Measurements from ENCODE around the gene G6PC1. TPM values are rescaled to one million over a fixed set of nuclear protein-coding genes. Genes with fewer than 3 reads are reported as not detected.

G6PC1 gene
- total and polyA plus RNA-seq, 2 of the 13 experiments (the other 11 are each of a cell fraction or from before 2014, with no cell fraction given) = 1.7 to 37.9 TPM

- no peak for TF ChIP-seq ZNF510 (CRISPR knock-in tag; IDR thresholded peaks at IDR 0.05; ENCODE audit: low read depth)
- peak; percentile 94 for TF ChIP-seq NFE2 (CRISPR knock-in tag; IDR thresholded peaks at IDR 0.05)
- TF ChIP-seq FOXP4 (CRISPR knock-in tag; IDR thresholded peaks at IDR 0.05) = peak; percentile 56; the same call in 1 of the 2 replicates
- TF ChIP-seq RAD21 (CRISPR knock-in tag; IDR thresholded peaks at IDR 0.05) = peak; percentile 94
- 0 out of 2 replicates have a peak, but pooled peaks have one; percentile 27 for TF ChIP-seq SALL1 (CRISPR knock-in tag; IDR thresholded peaks at IDR 0.05)
- TF ChIP-seq FOXO4 (CRISPR knock-in tag; conservative IDR thresholded peaks at IDR 0.05) = no peak
- TF ChIP-seq ZBTB26 (CRISPR knock-in tag; IDR thresholded peaks at IDR 0.05; ENCODE audit: borderline replicate concordance) = peak; percentile 89
- TF ChIP-seq ZNF281 (CRISPR knock-in tag; IDR thresholded peaks at IDR 0.05; ENCODE audit: borderline replicate concordance) = 0 out of 2 replicates have a peak, but pooled peaks have one; percentile 34
- TF ChIP-seq ZNF709 (CRISPR knock-in tag; IDR thresholded peaks at IDR 0.05) = no peak
- TF ChIP-seq ZKSCAN8 (CRISPR knock-in tag; IDR thresholded peaks at IDR 0.05; ENCODE audit: borderline replicate concordance) = peak; percentile 81; the same call in 1 of the 2 replicates
- peak; percentile 24; the same call in 1 of the 2 replicates for TF ChIP-seq NFYB (CRISPR knock-in tag; IDR thresholded peaks at IDR 0.05)
- no peak; the same call in 1 of the 2 replicates for TF ChIP-seq TFE3 (CRISPR knock-in tag; IDR thresholded peaks at IDR 0.05)
- peak; percentile 60; the same call in 1 of the 2 replicates for TF ChIP-seq HMGXB3 (CRISPR knock-in tag; IDR thresholded peaks at IDR 0.05; ENCODE audit: borderline replicate concordance)
- TF ChIP-seq ZNF331 (CRISPR knock-in tag; IDR thresholded peaks at IDR 0.05) = peak; percentile 70
These were observed 28.3 kb downstream of the G6PC1 start (continued) for GRCh38 chr17:42928714-42929496.

Data from HepG2 (cell line).